Measurements from ENCODE around the gene RANBP3.
"Not testable (repeated sequence)": the region's sequence is repeated elsewhere in the genome, so short reads cannot be mapped to it uniquely, and the experiment has no call there.

Gene RANBP3

DNA sequence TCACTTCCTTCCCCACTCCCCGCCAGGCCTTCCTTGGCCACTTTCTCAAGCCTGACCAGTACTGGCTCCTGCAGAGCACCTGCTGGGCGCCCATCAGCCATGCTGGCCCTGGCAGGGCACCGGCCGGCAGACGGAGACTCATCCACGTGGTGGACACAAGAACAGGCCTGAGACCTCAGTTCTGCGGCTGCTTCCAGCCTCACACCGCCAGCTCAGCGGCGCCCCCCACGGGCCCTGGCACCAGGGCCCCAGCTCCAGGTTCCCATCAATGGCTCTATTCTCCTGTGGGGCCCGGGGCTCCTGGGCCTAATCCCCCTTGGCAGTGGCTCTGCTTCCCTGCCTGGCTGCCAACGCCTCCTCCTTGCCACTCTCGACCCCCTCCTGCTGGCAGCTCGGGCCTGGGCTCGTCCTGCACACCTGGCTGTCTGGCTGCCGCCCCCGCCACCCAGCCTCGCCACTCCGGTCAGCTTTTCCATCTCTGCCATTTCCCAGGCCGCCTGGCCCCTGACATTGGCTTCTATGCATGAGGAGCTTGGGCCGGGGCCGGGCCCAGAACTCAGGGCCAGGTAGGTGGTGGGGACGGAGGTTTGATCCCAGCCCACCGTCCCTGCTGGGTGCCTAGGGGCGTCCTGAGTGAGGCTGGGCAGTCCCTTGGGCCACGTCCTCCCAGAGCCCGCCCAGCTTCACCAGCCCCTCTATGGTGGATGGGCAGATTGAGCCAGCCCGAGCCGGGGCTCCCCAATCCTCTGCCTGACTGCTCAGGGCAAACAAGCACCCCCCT, 80.6 kb downstream of the RANBP3 start:
- DNase-seq, result no peak

DNA sequence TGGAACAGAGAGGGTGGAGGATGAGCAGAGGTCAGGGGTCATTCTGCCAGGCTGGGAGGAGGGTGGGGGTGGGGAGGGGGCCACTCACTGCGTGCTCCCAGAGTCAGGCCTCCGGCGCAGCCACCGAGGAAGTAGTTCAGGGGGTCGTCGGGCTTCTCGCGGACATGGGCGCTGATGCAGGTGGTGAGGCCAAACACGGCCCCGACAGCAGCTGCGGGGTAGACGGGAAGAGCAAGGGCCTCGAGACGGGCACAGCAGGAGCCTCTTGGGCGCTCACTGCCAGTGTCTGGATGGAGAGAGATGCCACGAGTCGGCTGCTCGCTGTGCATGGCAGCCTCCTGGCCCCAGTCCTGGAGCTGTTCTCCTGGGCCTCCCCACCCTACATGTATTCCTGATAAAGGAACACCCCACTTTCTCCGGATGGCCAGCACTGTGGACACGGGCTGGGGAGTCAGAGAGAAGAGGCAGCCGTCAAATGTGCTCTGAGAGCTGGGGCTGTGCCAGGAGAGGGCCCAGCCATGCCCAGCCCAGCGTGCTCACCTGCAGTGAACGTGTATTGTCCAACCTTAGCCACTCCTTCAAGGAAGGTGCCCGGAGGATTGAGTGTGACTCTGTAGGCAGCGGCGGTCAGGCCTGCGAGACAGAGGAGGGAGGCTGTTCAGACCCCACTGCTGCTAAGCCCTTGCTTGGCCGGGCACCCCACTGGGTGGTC, 81.4 kb downstream of the RANBP3 start:
- no peak for DNase-seq

- no peak for DNase-seq
These were observed 82.0 kb downstream of the RANBP3 start for GRCh38 chr19:5895890-5896289.

GRCh38 chr19:5895409-5895808, 82.5 kb downstream of the RANBP3 start:
- no peak for DNase-seq

DNA sequence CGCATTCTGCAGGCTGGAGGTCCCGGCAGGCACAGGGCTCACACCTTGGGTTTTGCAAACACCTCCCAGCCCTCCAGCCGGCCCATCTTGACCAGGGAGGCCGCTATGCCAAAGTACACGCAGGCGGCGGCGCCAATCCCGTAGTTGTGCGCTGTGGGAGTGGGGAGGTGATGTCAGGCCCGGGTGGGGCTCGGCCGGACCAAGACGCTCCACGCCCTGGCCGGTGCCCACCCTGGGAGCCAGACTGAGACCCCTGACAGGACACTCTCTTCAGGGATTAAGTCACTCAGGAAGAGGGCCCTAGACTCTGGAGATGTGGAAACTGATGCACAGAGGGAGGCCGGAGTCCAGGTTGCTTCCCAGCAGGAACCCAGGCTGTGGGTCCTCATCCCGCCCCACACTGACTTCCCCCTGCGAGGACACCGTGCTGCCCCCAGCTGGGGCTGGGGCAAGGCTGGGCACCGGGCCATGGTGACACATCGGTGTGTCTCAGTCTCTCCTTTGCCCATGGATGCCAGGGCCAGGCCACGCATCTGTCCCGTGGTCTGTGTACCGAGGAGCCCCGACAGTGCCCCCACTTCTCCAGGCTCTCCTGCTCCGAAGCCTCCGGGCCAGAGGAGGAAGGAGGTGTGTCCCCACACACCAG, 83.1 kb downstream of the RANBP3 start:
- DNase-seq, result no peak

DNA sequence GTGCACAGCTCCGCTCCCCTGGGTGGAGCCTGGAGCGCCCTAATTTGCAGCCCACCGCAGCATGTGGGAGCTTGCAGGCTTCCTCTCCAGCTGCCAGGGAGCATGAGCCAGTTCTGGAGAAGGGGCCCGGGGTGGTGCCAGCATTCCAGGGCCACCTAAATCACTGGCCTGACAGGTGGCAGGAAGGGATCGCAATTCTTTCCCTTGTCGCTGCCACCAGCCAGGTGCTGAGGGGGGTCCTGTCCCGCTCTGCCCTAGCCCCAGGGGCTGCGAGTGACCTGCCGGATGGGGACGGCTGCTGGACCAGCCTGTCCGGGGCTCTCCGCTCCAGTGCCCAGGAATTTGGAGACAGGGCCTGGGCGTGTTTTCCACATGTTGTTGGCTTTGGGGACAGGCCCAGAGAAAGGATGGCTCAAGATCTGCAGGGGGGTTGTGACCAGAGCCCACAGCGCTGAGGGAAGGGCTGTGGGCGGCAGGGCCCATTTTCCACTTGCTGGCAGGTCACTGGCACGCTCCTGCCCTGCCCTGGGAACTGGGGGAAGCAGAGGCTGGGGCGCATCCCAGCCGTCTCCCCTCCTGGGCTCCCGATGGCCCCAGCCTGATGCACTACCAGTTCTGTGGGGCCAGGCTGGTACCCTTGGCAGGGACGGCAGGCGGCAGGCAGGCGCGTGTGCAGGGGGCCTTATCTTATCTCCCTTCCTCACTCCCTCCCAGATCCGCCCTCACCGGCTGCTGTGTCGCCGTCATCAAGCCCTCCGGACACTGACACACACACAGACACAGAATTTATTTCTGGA, 83.8 kb downstream of the RANBP3 start:
- no peak for DNase-seq

DNA sequence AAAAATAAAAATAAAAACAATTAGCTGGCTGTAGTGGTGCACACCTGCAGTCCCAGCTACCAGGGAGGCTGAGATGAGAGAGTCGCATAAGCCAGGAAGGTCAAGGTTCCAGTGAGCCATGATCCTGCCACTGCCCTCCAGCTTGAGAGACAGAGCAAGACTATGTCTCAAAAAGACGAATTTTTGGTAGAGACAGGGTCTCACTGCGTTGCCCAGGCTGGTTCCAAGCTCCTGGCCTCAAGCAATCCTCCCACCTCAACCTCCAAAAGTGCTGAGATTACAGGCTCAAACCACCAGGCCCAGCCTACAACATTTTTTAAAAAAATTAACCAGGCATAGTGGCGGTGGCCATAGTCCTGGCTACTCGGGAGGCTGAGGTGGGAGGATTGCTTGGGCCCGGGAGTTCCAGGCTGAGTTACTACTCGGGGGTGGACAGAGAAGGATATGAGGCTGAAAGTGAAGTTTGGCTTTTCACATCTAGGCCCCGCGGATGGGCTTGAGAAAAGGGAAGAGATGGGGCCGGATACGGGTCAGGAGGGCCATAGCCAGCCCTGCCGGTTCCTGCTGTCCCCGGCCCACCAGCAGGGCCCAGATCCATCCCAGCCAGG, 84.5 kb downstream of the RANBP3 start:
- DNase-seq, result no peak

- no peak for DNase-seq
These were observed 85.1 kb downstream of the RANBP3 start for GRCh38 chr19:5892772-5893275.

DNA sequence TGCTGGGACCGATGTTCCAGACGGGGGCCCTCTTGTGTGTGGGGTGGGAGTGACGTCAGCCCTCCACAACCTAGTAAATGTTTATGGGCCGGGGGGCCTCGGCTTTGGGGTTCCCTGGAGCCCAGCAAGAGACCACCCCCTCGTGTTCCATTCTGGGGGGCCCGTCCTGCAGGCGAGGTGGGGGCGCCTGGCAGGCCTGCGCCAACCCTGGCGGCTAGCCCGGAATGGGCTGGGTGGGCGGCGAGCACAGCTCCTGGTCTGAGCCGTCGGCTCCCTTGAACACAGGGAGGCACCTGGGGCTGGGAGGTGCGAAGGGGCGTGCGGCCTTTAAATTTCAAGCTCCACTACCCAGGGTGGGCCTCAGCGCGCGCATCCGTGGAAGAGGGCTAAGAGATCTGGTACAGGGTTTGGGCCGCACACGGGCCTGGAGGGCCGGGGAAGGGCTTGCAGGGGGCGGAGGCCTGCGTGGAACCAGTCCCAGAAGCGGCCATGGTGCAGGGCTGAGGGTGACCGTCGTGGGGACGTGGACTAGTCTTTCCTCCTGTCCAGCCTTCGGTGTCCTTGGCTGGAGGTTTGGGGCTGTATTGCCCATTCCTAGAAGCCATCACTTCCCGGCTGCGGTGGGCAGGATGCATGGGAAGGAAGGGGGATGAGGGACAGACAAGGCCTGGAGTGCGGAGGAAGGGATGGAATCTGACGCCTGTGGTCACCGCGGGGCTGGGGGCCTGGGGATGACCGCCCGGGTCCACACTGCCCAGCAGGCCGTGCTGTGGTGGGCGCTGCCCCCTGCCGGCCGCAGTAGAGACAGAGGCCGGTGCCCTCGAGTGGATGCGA, 85.8 kb downstream of the RANBP3 start:
- DNase-seq, result peak in 1 of 2 donors; percentile 10

DNA sequence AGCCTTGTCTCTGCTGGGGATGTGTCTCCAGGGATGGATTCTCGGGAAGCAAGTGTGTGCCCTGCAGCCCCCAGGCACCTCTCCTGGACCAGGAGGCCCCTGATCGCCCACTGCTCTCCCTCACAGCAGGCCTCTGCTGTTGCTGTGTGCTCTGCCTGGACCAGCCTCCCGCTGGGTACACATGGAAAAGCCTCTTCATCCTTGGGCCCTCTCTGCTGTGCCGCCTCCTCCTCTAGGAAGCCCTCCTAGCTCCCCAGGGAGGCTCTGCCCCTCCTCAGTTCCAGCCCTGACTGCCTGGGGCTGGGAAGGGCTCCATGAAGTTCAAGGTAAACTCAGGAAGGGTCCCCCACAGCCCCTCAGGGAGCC, 86.4 kb downstream of the RANBP3 start:
- DNase-seq, result no peak

DNA sequence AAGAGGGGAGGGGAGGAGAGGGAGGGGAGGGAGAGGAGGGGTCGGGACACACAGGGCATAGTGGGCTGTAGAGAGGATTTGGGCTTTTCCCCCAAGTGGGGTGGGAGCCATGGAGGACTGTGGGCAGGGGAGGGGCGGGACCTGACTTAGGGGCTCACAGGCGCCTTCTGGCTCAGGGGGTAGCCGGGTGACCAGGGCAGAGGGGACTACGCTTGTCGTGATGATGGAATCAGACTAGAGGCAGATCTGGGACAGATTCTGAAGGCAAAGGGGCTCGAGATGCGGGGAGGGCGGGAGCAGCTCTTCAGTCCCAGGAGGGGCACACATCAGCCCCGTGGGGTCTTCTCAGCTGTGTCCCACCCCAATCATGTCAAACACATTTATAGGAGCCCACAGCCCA, 87.8 kb downstream of the RANBP3 start:
- no peak for DNase-seq

DNA sequence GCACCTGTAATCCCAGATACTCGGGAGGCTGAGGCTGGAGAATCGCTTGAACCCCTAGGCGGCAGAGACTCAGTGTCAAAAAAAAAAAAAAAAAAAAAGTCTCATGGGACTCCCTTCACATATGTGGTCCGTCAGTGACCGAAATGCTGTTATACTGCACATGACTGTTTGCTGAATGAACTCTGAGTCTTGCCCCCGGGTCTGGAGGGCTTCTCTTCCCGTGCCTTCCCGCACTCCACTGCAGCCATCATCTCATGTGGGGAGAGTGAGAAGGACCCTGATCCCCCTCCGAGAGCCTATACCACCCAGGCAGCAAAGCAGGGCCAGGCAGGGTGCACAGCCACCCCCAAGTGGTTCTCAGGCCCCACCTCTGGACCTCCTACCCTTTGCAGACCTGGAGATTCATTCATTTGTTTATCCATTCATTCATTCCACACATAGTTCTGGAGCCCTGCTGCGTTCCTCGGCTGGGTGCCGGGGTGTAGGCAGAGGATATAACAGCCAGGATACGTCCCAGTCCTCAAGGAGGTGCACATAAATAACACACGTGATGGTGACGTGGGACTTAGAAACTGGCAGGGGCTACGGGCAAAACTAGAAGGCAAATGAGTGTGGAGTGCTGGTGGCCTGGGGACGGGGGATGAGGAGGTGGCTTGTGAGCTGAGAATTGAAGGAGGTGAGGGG, 88.5 kb downstream of the RANBP3 start:
- DNase-seq, result no peak

DNA sequence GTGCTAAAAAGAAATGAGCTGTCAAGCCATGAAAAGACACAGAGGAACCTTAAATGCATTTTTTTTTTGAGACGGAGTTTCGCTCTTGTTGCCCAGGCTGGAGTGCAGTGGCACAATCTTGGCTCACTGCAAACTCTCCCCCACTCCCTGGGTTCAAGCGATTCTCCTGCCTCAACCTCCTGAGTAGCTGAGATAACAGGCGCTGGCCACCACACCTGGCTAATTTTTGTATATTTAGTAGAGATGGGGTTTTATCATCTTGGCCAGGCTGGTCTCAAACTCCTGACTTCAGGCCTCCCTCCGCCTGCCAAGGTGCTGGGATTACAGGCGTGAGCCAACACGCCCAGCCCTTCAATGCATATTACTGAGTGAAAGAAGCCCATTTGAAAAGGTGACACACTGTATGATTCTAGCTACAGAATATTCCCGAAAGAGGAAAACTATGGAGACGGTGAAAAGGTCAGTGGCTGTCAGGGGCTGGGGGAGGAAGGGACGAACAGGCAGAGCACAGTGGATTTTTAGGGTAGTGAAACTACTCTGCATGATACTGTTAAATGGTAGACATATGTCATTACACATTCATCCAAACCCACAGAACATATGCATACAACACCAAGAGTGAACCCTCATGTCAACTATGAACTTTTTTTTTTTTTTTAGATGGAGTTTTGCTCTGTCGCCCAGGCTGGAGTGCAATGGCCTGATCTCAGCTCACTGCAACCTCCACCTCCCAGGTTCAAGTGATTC, 93.7 kb downstream of the RANBP3 start:
- DNase-seq, result not testable (repeated sequence)

GRCh38 chr19:5883157-5883873, 94.6 kb downstream of the RANBP3 start:
- DNase-seq, result not testable (repeated sequence)

- no peak for DNase-seq
These were observed 95.4 kb downstream of the RANBP3 start for GRCh38 chr19:5882421-5882968.

- DNase-seq, result no peak
These were observed 96.2 kb downstream of the RANBP3 start for GRCh38 chr19:5881543-5882299.

DNA sequence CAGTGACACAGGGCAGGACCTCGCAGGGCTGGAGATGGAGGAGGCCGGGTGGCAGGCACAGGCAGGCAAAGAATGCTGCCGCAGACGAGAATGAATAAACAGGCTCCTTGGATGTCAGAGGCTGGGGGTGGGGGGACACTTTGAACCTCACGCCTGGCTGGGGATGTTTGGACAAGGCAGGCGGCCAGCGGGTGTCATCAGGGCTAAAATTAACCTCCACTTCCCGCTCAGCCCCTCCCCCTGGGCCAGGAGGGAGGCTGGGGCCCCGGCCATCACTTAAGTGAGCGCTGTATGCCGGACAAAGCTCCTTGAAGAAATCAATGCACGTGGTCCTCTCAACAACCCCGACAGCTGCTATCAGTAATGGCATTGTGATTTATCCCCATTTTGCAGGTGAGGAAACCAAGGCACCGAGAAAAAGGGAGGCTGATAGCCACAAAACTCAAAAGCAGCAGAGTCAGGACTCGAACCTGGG, 97.3 kb downstream of the RANBP3 start:
- DNase-seq, result peak in 1 of 2 donors; percentile 24

DNA sequence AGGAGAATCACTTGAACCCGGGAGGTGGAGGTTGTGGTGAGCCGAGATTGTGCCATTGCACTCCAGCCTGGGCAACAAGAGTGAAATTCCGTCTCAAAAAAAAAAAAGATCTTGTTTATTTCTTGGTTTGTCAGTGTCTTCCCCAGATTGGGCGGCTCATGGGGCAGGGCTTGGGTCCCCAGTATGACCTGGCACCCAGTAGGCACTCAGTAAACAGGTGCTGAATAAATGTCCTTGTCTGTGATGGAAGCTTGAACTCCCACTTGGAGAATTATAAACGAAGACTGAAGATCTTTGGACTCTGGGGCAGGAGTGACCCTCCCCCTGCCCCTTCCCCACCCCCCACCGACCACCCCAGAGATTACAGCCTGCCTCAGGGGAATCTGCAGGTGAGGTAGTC, 97.7 kb downstream of the RANBP3 start:
- no peak for DNase-seq
